Omental fat pad (tissue), 4 donors: ENCODE data around the gene ARPC5L. TPM values are rescaled to one million over a fixed set of nuclear protein-coding genes. Genes with fewer than 3 reads are reported as not detected.

Source experiments
- ATAC-seq: fragments of 150-250 bp; one replicate; pipeline ENCODE4 v1.9.1; 2016; ENCODE audit warnings: mild to moderate bottlenecking, moderate library complexity; ENCODE audit not compliant: low FRiP score
- DNase-seq: peaks from one replicate; pipeline ENCODE4 v3.0.0-alpha.2; 2019; ENCODE audit warnings: low spot score
- CTCF ChIP-seq, 3 donors: fragments of 450-650 bp; IDR thresholded peaks; one replicate each; pipeline ENCODE4 v1.5.1; 2016 to 2017; ENCODE audit warnings: antibody characterized with exemption in 3 of 3, mild to moderate bottlenecking in 3 of 3, moderate library complexity in 2 of 3
- total RNA-seq, 4 donors: library from RNA; depleted of rRNA; stranded (reverse); fragments of >200 nt; gene quantifications; one replicate each; pipeline ENCODE4 v1.1.0, GENCODE V29; 2016

Gene ARPC5L
- total RNA-seq, 4 donors from 2014 or later: 21.8 to 55.4 (median 24.7) TPM

- ATAC-seq (no peak), DNase-seq (no peak)
- TF ChIP-seq CTCF (IDR thresholded peaks at IDR 0.05): no peak
Observed at GRCh38 chr9:124886461-124886860, 24.5 kb downstream of the ARPC5L start.

- ATAC-seq (no peak), DNase-seq (no peak)
- no peak for TF ChIP-seq CTCF (IDR thresholded peaks at IDR 0.05)
Observed at GRCh38 chr9:124886866-124887492, 25.0 kb downstream of the ARPC5L start.

- ATAC-seq: no peak
- DNase-seq: no peak
- TF ChIP-seq CTCF (IDR thresholded peaks at IDR 0.05): no peak
Observed at GRCh38 chr9:124887832-124888231, 25.9 kb downstream of the ARPC5L start.

- DNase-seq: no peak
- TF ChIP-seq CTCF (IDR thresholded peaks at IDR 0.05): no peak
- no peak for ATAC-seq
Observed at GRCh38 chr9:124889006-124889405, 27.1 kb downstream of the ARPC5L start.

GRCh38 chr9:124890179-124890578, 28.2 kb downstream of the ARPC5L start:
- ATAC-seq: no peak
- no peak for TF ChIP-seq CTCF (IDR thresholded peaks at IDR 0.05)
- DNase-seq: no peak

GRCh38 chr9:124894035-124894740, 32.3 kb downstream of the ARPC5L start:
- DNase-seq: no peak
- no peak for TF ChIP-seq CTCF (IDR thresholded peaks at IDR 0.05)
- no peak for ATAC-seq

GRCh38 chr9:124894741-124895170, 32.8 kb downstream of the ARPC5L start:
- DNase-seq: no peak
- no peak for ATAC-seq
- no peak for TF ChIP-seq CTCF (IDR thresholded peaks at IDR 0.05)
